NCI-H2081 (cell line): ENCODE measurements around the gene ZNF608.

Experiments used
- DNase-seq, 2 experiments: peaks; one replicate each; lab custom pipeline; 2025; lab: John Stamatoyannopoulos, UW

ZNF608 gene

GRCh38 chr5:124738681-124739633 is 7.5 kb downstream of the ZNF608 start:
- DNase-seq: peak; percentile 67 to 89

- DNase-seq: no peak
Observed at GRCh38 chr5:124737651-124738050, 8.8 kb downstream of the ZNF608 start.

- peak in 1 of 2 experiments; percentile 39 for DNase-seq
Observed at GRCh38 chr5:124736805-124737188, 9.6 kb downstream of the ZNF608 start.

GRCh38 chr5:124736082-124736804 is 10.2 kb downstream of the ZNF608 start:
- peak in 1 of 2 experiments; percentile 21 for DNase-seq

- peak; percentile 77 to 89 for DNase-seq
Observed at GRCh38 chr5:124735169-124735858, 11.1 kb downstream of the ZNF608 start.

- DNase-seq: no peak
Observed at GRCh38 chr5:124734574-124735168, 11.8 kb downstream of the ZNF608 start.

GRCh38 chr5:124733329-124733650 is 13.1 kb downstream of the ZNF608 start:
- DNase-seq: peak in 1 of 2 experiments; percentile 51

GRCh38 chr5:124732428-124733328 is 13.8 kb downstream of the ZNF608 start:
- peak in 1 of 2 experiments; percentile 49 for DNase-seq

- no peak for DNase-seq
Observed at GRCh38 chr5:124730381-124730780, 16.1 kb downstream of the ZNF608 start.

- DNase-seq: no peak
Observed at GRCh38 chr5:124729720-124730359, 16.6 kb downstream of the ZNF608 start.

- DNase-seq: no peak
Observed at GRCh38 chr5:124728968-124729332, 17.5 kb downstream of the ZNF608 start.

- no peak for DNase-seq
Observed at GRCh38 chr5:124728331-124728967, 18.0 kb downstream of the ZNF608 start.

- no peak for DNase-seq
Observed at GRCh38 chr5:124726631-124727362, 19.6 kb downstream of the ZNF608 start.

GRCh38 chr5:124725622-124726258 is 20.7 kb downstream of the ZNF608 start:
- DNase-seq: no peak

GRCh38 chr5:124725040-124725434 is 21.4 kb downstream of the ZNF608 start:
- DNase-seq: no peak

GRCh38 chr5:124724357-124725039 is 21.9 kb downstream of the ZNF608 start:
- peak in 1 of 2 experiments; percentile 30 for DNase-seq

- DNase-seq: peak; percentile 31 to 59
Observed at GRCh38 chr5:124721229-124721735, 25.2 kb downstream of the ZNF608 start.

- no peak for DNase-seq
Observed at GRCh38 chr5:124720593-124720992, 25.8 kb downstream of the ZNF608 start.
